Choroid plexus epithelial cell (primary cell): ENCODE measurements around the gene MED20.
A peak's percentile ranks its signal among the peaks of the same experiment; 100 is the strongest.

Source experiments
- DNase-seq: peaks from one replicate; pipeline ENCODE4 v3.0.0-alpha.2; 2010; ENCODE audit warnings: low read depth
- H3K4me3 ChIP-seq: 2 replicates; pipeline ENCODE4 v1.5.1; 2011; ENCODE audit warnings: low read depth, mild to moderate bottlenecking, control low read depth, low read length, moderate library complexity
- TF ChIP-seq, protein P1 (sequence below): conservative IDR thresholded peaks from 2 replicates; pipeline ENCODE4 v1.5.1; 2011; ENCODE audit warnings: low read depth, mild to moderate bottlenecking, control low read depth, inconsistent platforms, low read length, moderate library complexity

The MED20 gene

DNA sequence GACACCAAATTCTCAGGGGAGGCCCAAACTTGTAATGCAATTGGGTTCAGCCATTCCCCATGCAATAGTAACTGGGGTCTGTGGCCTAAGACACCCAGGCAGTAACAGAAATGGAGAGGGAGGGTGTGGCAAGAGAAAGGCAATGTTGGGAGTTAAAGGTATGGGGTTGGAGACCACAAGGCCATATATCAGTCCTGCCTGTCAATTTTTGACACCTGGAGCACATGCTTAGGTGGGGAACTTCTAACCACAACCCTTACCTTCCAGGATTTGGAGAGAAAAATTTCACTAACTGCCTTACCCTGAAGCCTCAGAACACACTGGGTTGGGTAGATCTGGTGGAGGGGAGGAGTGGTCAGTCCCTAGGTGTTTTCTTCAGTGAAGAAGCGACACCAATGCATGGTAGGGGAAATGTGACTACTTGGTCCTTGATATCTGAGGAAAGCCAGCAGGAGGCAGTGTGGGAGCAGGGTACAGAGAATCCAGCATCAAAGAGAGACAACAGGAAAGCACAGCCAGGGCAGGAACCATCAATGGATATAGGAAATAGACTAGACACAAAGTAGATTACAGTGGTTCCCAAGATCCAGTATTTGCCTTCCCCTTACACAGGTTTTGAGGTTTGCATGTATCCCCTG is 18.9 kb downstream of the MED20 start:
- DNase-seq = peak; percentile 67
- TF ChIP-seq, protein P1, sequence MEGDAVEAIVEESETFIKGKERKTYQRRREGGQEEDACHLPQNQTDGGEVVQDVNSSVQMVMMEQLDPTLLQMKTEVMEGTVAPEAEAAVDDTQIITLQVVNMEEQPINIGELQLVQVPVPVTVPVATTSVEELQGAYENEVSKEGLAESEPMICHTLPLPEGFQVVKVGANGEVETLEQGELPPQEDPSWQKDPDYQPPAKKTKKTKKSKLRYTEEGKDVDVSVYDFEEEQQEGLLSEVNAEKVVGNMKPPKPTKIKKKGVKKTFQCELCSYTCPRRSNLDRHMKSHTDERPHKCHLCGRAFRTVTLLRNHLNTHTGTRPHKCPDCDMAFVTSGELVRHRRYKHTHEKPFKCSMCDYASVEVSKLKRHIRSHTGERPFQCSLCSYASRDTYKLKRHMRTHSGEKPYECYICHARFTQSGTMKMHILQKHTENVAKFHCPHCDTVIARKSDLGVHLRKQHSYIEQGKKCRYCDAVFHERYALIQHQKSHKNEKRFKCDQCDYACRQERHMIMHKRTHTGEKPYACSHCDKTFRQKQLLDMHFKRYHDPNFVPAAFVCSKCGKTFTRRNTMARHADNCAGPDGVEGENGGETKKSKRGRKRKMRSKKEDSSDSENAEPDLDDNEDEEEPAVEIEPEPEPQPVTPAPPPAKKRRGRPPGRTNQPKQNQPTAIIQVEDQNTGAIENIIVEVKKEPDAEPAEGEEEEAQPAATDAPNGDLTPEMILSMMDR = peak; percentile 66
- no peak overlapping the region for H3K4me3 ChIP-seq

DNA sequence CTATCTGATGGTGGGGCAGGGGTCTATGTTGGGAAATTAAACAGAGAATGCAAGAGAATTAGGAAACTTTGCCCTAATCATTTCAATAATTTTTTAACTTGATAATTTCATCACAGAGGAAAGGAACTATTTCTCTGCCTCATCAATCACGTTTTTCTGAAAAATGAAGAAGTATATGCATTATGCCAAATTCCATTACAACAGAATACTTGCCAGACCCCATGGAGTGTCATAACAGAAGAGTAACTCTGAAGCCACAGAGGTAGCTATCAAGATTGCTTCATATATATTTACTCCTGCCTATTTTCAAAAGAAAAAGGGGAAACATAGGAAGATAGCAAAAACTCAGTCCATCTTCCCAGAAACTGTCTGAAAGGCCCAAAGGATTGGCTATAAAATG is 20.1 kb downstream of the MED20 start:
- H3K4me3 ChIP-seq = no peak overlapping the region
- TF ChIP-seq, protein P1 = no peak
- no peak for DNase-seq

DNA sequence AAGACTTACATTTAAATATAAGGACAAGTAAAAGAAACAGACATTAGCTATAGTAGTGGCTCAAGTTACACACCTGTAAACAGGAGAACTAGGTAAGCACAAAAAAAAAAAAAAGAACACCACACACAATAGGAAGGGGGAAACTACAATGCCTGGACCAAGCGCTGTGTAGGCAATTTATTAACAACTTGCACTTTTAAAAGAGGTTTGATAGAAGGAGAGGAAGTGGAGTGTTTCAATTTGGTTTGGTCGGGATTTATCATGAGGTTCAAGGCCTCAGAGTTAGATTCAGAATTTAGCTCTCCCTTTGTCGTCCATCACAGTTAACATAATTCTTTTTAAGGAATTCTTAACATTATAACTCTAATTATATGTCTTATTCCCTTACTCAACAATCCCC is 24.7 kb downstream of the MED20 start:
- H3K4me3 ChIP-seq = peak overlapping the region; percentile 86

DNA sequence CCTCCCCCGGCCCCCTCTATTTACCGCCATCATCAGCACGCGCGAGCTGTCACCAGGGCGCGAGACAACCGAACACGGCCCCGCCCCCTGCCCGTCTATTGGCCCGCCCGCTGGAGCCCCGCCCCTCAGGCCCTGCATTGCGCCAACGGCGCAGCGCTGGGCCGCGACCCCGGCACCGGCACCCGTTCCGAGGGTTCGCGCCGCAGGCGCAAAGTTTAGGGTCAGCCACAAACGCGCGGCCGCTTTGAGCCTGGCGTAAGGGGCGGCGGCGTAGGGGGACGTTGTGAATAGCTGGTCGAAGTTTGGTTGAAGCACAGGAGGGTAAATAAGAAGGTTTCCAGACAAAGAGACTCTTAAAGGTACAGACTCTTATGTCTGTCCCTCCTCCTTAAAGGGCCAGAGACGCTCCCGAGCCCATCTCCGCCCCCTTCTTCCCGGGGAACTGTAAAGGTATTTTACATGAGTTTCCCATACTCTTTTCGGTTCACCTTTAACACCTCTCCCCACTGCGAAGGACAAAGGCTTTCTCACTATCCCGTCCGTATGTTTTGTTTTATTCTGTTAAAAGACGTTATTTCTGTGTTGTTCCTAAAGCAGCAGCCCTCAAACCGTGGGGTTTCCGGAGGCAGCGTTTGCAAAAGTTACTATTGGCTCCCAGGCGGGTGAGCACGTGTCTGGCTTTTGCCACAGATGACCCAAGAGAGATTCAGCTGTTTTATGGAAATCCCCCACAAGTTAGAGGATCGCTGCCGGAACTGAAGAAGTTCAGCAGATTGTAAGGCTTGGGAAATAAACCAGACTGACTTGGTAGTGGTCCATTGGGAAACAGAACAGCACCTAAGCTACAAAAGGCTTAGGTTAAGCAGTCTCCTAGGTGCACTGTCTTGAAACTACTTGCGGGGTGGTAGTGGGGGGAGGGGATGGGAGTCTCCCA is 25.4 kb downstream of the MED20 start, which contains the start of gene USP49:
Gene USP49 (minus strand): TSS at position 76 of the 934 bp plus-strand sequence. CDS start 88,392 bp downstream, outside the sequence.
- DNase-seq = peak; percentile 92
- TF ChIP-seq, protein P1 = no peak
- H3K4me3 ChIP-seq = peak within 1 kb of the TSS; percentile 86

More for the DNA sequence above, 24.7 kb downstream of the MED20 start:
- TF ChIP-seq, protein P1 = no peak
- no peak for DNase-seq

DNA sequence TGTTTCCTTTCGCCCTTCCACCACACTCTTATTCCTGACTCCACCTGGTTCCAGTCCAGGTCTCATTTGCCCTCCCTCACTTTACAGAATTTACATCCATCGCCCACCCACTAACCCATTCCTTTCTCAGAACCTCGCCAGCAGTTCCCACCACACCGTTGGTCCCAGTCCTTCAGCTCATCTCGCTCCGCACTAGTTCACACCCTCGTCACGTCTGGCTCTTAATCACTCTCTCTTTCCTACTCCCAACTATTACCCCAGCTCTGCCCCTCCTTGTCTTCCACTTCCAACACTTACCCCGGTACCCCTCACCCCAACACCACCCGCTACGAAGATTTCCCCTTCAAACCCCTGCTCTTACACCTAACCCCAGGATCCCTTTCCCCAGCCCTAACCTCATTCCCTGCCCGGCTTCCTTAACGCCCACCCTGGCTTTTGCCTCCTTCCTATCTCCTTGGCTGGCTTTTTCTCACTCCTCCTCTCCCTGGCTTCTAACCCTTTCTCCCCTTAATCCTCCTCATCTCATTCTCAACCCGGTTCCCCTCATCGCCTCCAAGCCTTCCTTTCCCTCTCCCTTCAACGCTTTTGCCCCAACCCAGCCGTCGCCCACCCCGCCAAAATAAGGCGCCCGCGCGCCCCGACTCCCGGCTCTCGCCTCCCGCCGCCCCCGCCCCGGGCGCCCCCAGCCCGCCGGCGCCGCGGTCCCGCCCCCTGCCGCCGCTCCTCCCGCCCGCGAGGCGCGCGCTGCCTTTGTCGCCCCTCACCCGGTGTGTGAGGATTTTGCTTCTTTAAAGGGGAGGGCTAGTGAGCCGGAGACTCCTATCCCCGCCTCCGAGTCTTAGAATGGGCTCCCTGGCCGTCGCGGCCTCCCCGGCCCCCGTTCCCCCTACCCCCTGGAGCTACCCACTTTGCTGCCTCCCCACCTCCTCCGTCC is 26.3 kb downstream of the MED20 start:
- TF ChIP-seq, protein P1 = no peak
- no peak for DNase-seq
- H3K4me3 ChIP-seq = peak overlapping the region; percentile 86

DNA sequence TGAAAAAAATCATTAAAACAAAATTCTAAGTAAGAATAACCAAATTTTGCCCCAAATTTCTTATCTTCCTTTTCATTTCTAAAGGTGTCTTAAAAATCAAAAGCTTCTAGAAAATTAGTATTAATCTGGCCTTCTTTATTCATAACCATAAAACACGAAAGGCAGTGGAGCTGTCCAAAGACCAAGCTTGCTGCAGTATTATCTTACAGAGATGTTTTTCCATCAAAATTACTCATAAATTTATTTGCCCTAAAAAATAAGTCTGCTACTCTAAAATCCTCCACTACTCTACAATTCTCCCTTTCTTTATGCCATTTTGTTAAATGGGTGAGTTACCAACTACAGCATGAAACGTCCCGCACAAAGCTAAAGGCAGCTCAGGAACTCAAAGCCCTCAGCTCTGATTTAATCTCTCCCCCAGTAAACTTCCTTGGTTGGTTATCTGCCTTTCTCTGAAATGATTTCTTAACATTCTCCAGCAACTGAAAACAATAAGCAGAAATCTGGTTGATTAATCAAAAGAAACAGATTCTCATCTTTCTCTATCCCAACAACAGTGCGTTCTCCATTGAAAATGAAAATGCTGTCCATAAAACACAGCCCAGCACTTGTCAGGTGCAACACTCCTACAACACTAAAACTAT is 27.9 kb downstream of the MED20 start:
- H3K4me3 ChIP-seq = no peak overlapping the region
- TF ChIP-seq, protein P1 = no peak
- DNase-seq = no peak
